Measurements from ENCODE around the gene RNF26.

RNF26 gene

GRCh38 chr11:119332111-119332765, 2.1 kb upstream of the RNF26 start:
- in situ Hi-C loops (cut with HindIII; ENCODE audit: low pct_ligation_motif_present, low pct_unique_long_range_greater_than_20kb, low sequenced_read_pairs): no loop called here
- DNase-seq: no peak

GRCh38 chr11:119335091-119335654, 846 bp downstream of the RNF26 start:
- in situ Hi-C loops (cut with HindIII; ENCODE audit: low pct_ligation_motif_present, low pct_unique_long_range_greater_than_20kb, low sequenced_read_pairs): no loop called here
- DNase-seq: no peak

- DNase-seq: no peak
- in situ Hi-C loops (cut with HindIII; ENCODE audit: low pct_ligation_motif_present, low pct_unique_long_range_greater_than_20kb, low sequenced_read_pairs): no loop called here
Observed at GRCh38 chr11:119335655-119336543, 1.6 kb downstream of the RNF26 start.

DNA sequence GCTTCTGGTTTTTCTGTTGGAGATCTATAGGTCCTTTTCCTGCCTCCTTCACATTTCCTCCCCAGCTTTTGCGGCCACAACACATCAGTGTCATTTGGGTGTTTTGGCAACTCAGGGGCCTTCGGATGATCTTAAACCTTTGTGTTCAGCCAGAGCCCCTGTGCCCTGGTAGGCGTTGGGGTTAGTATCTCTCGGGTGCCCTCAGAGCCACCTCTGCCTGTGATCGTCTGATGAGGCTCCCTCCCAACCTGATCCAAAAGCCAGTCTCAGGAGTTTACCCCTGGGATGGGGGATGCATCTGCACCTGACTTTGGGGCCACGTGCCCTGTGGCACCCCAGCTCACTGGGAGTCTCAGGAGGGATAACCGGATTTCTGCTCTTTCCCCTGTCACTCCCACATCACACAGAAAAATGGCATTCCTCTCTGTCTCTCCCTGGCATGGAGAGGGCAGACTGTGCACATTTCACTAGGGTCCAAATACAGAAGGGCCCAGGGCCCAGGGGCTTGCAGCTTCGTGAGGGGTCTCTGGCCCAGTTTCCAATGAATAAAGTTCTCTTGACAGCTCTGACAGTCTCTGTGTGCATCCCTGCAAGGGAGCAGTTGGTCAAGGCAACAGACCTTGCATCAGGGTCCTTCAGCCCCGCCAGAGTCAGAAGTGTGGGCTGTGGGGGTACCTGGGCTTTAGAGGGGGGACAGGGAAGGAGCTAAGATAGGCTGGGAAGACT, 2.6 kb downstream of the RNF26 start:
- in situ Hi-C loops (cut with HindIII; ENCODE audit: low pct_ligation_motif_present, low pct_unique_long_range_greater_than_20kb, low sequenced_read_pairs): no loop called here
- no peak for DNase-seq

- in situ Hi-C loops (cut with HindIII; ENCODE audit: low pct_ligation_motif_present, low pct_unique_long_range_greater_than_20kb, low sequenced_read_pairs): no loop called here
- DNase-seq: peak; percentile 8
Observed at GRCh38 chr11:119337581-119338317, 3.4 kb downstream of the RNF26 start.

- peak; percentile 72 for DNase-seq
- in situ Hi-C loops (cut with HindIII; ENCODE audit: low pct_ligation_motif_present, low pct_unique_long_range_greater_than_20kb, low sequenced_read_pairs): no loop called here
Observed at GRCh38 chr11:119338318-119338890, 4.1 kb downstream of the RNF26 start.

- in situ Hi-C loops (cut with HindIII; ENCODE audit: low pct_ligation_motif_present, low pct_unique_long_range_greater_than_20kb, low sequenced_read_pairs): no loop called here
- no peak for DNase-seq
Observed at GRCh38 chr11:119338965-119339588, 4.8 kb downstream of the RNF26 start.

- DNase-seq: peak; percentile 68
- in situ Hi-C loops (cut with HindIII; ENCODE audit: low pct_ligation_motif_present, low pct_unique_long_range_greater_than_20kb, low sequenced_read_pairs): no loop called here
Observed at GRCh38 chr11:119339589-119340334, 5.4 kb downstream of the RNF26 start.

DNA sequence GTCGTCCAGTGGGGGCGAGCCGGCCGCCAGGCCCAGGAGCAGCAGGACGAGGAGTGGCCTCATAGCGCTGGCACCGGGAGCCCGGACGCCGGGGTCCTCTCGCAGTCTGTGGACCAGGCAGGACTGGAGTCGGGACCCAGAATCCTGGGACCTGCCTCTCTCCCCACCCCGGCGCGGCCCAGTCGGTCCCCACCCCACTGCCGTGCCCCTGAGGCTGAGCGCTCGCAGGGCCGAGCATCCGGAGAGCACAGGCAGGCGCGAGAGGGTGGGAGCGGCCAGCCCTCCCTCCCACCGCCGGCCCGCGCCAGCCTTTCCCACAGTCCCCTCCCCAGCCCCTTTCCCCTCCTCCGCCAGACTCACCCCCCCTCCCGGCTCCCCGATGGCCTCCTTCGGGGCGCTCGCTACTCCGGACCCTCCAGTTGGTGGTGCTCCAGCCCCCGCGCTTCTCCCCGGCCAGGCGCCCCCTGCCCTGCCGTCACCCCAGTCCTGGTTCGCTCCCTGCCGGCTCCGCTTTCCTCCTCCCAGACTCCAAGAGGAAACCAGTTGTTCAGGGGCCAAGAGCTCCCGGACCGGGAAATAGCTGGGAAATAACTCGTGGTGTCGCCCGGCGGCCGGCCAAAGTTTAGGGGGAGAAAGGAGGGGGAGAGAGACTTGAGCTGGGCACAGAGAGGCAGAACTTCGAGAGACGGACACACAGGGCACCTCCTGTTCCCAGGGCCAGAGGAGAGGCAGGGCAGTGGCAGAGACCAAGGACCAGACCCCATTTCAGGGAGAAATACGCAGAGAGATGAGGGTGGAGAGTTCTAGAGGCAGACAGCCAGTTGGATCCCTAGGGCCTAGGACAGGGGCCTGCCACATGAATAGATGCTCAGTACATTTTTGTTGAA, 6.3 kb downstream of the RNF26 start, which contains the start of gene C1QTNF5:
Gene C1QTNF5 (minus strand): TSS at position 549 of the 887 bp plus-strand sequence. CDS start 486 bp downstream, at position 63.
- DNase-seq: peak; percentile 52
- in situ Hi-C loops (cut with HindIII; ENCODE audit: low pct_ligation_motif_present, low pct_unique_long_range_greater_than_20kb, low sequenced_read_pairs): no loop called here

DNA sequence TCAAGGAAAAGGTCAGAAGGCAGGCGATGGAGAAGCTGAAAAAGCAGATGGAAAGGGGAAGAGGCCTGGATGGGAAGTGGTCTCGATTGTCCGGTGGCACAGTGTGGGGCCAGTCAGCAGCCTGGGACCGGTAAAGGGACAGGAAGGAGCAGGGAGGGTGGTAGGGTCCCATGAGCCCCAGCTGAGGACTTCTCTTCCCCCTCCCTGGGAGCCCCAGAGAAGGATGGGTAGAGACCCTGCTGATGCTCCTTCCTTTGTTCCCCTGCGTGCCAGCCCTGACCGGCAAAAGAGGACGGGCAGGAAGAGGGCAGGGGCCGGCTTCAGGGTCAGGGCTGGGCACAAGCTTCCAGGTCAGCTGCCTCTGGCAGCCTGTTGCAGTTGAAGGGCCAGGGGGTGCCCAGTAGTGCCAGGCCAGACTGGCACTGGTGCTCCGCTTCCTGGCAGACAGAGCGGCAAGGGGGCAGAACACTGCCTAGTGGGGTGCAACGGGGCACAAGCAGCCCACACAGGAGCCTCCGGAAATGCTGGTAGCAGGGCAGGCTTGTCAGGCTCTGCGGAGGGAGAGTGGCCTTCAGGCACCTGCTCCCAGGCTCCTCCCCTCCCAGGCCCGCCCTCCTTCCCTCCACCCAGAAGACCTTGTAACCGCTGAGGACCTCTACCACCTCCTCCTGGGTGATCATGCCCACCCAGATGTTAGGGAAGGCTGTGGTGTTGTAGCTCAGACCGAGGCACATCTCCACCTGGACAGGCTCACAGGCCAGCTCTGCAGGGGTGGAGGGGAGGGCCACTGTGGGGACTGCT, 7.1 kb downstream of the RNF26 start:
- in situ Hi-C loops (cut with HindIII; ENCODE audit: low pct_ligation_motif_present, low pct_unique_long_range_greater_than_20kb, low sequenced_read_pairs): no loop called here
- no peak for DNase-seq

DNA sequence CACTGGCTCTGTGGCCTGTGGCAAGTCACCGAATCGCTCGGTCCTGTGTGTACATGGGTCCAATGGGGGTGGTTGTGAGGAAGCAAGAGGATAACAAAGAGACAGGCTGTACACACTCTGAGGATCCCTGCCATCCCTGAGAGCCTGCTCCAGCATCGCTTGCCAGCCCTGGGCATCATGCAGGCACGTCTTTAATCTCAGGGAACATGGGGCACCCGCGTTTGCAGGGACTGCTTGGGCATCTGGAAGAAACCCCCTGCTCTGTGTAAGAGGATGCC, 7.6 kb downstream of the RNF26 start:
- in situ Hi-C loops (cut with HindIII; ENCODE audit: low pct_ligation_motif_present, low pct_unique_long_range_greater_than_20kb, low sequenced_read_pairs): no loop called here
- DNase-seq: no peak

DNA sequence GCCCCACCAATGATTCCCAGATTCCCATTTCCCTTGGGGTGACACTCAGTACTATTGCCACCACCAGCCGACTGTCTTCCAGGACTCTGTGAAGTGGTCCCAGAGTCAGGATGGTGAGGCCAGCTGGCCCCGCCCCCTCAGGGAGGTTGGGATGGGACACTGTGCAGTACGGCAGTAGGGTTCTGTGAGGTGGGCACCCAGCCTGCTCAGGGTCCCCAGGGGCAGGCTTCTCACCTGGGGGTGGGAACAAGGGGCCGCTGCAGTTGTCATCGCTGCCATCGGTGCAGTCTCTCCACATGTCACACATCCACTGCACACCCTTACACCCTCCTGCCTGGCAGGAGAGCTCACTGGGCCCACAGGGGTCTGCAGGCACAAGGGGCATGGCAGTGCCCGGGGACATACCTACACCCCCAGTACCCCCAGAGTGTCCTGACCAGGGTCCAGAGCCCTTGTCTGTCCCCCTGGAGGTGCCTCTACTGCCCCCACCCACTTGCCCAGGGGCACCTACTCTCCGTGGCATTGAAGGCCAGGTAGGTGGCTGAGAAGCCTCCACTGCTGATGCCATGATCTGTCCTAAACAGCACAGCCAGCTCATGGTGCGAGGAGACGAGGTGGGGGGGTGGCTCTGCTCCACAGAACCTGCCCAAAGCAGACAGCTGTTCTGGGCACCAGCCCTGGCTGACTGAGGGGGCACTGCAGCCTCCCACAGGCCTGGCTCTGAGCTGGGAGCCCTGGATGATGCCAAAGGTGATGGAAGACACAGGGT, 8.2 kb downstream of the RNF26 start:
- in situ Hi-C loops (cut with HindIII; ENCODE audit: low pct_ligation_motif_present, low pct_unique_long_range_greater_than_20kb, low sequenced_read_pairs): no loop called here
- no peak for DNase-seq

GRCh38 chr11:119343726-119344125, 9.4 kb downstream of the RNF26 start:
- in situ Hi-C loops (cut with HindIII; ENCODE audit: low pct_ligation_motif_present, low pct_unique_long_range_greater_than_20kb, low sequenced_read_pairs): no loop called here
- no peak for DNase-seq

GRCh38 chr11:119344291-119345010, 10.1 kb downstream of the RNF26 start:
- in situ Hi-C loops (cut with HindIII; ENCODE audit: low pct_ligation_motif_present, low pct_unique_long_range_greater_than_20kb, low sequenced_read_pairs): no loop called here
- no peak for DNase-seq
